ENCODE measurements around the gene GNAS.

Gene GNAS

DNA sequence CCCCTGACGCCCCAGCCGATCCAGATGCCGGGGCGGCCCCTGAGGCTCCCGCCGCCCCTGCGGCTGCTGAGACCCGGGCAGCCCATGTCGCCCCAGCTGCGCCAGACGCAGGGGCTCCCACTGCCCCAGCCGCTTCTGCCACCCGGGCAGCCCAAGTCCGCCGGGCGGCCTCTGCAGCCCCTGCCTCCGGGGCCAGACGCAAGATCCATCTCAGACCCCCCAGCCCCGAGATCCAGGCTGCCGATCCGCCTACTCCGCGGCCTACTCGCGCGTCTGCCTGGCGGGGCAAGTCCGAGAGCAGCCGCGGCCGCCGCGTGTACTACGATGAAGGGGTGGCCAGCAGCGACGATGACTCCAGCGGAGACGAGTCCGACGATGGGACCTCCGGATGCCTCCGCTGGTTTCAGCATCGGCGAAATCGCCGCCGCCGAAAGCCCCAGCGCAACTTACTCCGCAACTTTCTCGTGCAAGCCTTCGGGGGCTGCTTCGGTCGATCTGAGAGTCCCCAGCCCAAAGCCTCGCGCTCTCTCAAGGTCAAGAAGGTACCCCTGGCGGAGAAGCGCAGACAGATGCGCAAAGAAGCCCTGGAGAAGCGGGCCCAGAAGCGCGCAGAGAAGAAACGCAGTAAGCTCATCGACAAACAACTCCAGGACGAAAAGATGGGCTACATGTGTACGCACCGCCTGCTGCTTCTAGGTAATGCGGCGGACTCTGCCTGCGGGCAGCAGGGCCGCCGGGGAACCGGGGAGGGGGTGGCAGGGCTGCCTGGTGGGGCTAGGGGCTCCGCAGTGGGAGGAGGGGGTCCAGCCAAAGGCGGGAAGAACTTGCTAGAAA is 2.3 kb downstream of the GNAS start:
- peak in 1 of 5 experiments; percentile 32 for DNase-seq

DNA sequence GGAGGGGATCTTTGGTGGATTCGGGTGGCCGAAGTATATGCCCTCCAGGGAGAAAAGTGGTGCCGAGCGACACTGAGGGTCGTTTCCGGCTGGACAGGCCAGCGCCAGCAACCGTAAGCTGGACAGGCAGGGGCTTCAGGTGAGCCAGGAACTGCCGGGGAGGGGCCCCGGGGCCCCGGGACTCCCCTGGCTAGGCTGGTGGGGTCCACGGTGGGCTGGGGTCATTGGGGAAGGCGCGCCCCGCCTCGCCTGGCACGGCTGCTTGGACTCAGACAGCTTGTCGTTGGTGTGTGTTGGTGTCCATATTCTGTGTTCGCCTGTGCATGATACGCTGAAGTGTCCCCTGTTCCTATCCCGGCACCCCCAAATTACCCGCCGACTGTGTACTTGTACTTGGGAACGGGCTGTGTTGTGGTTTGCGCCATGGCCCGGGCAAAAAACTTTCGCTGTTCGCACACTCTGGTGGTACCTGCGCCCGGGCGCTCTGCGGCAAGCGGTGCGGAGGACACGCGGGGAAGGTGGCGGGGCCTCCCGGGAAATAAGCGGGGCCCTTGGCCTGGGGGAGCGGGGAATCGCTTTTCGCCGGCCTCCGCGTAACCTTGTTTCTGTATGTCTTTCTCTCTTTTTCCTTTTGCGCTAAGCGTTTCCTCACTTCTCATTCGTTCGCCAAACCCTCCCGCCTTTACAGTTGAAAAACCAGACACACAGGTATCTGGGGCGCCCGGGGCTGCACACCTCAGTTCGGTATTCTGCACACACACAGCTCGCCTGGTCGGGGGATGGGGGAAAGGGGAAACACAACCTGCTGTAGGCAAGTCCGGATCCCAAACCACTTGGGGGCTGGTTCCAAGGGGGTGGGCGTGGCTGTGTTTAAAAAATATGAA is 3.2 kb downstream of the GNAS start:
- DNase-seq = no peak

DNA sequence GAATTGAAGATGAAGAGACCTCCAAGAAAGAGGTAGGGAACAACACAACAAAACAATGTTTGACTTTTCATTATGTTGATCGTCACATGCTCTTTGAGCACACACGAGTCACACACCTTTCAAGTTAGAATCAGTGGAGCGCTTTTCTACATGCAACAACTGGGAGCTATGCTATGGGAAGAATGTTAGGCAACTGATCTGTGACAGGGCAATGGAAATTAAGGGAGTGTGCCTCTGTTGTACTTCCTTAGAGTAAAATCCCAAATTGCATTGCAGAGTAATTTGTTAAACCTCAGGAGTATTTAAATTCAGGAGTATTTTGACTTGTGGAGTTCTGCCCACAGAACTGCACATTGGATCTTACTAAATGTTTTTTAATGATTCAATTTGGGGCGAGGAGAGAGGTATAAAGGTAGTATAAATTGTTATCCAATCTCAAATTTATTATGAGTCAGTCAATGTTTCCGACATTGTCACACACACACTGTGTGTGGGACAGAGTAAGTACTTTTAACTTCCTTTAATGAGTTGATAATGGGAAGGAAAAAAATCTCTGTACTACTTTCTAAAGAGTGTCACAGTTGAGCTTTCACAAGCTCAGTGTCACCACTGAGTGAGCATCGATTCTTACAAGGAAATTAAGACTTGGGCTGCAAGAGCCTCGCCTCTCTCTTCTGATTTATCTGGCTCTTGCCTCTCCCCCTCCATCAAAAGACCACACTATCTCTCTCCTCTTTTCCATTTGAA is 10.7 kb downstream of the GNAS start:
- DNase-seq = no peak

DNA sequence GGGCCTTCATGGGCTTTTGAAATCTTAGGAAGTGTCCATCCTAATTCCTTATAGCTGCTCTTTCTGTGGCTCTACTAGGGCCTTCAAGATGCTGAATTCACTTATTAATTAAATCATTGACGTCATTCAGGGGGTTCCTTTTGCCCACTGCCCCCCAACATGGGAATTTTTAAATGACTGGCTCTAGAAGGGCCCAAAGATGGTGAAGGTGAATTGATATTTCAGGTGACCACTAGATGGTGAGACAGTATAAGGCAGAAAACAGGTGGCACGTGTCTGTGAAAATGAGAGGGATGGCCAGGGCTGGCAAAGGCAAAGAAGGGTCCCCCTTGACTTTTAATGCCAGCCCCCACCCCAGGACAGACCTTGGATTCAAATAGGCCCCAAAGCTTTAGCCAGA is 11.8 kb downstream of the GNAS start:
- DNase-seq = no peak

GRCh38 chr20:58865843-58866242 is 13.3 kb downstream of the GNAS start:
- no peak for DNase-seq

- DNase-seq = no peak
These were observed 14.7 kb downstream of the GNAS start for GRCh38 chr20:58867211-58867610.

DNA sequence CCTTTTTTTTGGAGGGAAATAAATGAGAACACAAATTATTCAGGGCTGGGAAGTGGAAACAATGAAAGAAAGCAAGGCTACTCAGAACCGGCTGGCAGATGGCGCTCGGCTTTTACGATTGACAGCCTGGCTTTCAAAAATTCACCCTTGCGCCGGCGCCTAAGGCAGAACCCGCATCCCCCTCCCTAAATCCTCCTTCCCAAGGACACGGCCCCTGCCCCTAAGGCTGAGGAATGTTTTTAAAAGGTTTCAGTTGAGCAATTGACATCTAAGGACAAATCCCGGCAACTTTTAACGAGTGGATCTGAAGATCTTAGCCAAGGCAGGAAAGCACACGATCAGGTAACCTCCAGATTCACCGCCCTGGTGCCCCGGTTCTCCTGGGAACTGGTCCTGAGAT is 16.3 kb downstream of the GNAS start:
- DNase-seq = no peak

DNA sequence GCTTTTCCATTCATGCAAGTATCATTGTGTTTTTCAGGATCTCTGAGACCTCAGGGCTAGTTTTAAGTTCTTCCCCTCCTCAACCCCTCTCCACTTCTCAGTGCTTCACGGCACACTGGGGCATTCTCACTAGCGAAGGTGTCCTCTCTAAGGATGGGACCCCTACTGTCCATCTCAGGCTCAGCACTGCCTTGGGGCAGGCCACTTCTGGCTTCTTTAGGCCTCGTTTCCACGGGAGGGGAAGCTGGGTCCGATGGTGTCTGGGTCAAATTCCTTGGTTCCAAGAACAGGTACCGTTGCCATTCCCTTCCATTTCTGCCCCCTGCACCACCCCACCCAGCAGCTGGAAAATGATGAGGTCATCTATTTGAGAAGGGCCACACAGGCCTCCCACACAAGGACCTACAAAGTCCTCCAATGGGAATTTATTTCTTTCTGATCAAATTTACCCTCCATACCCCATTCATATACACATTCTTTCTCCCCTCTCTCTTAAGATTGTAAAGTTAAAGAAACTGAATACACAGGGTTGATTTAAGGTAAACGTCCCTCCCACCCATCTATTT is 17.2 kb downstream of the GNAS start:
- no peak for DNase-seq

- peak in 2 of 5 experiments; percentile 34 to 44 for DNase-seq
These were observed 17.9 kb downstream of the GNAS start for GRCh38 chr20:58870293-58871014.

DNA sequence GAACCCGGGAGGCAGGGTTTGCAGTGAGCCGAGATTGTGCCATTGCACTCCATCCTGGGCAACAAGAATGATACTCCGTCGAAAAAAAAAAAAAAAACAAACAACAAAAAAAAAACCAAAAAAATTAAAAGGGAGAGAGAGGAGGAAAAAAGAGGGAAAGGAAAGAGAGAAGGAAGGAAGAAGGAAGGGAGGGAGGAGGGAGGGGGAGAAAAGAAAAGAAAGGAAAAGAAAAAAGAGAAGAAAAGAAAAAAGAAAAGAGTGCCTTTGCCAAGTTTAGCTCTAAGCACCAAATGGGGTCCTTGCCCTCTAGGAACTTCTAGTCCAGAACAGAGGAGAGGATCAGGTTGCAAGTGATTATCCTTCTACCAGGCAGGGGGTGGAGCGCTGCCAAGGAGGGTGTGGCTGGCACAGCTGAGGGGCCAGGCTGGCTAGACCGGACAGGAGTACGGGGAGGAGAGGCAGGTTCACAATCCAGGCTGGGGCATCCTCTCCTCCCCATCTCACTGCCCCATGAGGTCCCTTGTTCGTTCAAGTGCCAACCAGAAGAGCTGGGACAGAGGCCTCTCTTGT is 19.1 kb downstream of the GNAS start:
- no peak for DNase-seq

- DNase-seq = no peak
These were observed 22.0 kb downstream of the GNAS start for GRCh38 chr20:58874469-58874868.

DNA sequence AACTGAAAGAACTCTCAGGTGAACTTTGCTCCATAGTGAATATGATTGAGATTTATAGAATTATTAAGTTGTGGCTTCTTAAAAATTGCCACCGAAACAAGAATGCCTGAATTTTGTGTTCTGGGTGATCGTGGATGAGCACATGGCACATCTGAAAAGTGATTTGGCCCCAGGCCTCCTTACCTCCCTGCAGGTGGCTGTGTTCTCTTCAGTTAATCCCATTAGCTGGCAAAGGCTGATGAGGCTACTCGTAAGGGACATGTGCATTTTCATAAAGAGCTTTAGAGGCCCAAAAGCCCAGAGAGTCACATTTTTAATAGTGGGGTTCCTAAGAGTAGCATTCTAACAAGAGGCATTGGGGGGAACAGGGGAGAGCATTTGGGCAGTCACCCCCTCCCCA is 22.6 kb downstream of the GNAS start:
- DNase-seq = no peak

GRCh38 chr20:58875541-58876134 is 23.1 kb downstream of the GNAS start:
- no peak for DNase-seq

DNA sequence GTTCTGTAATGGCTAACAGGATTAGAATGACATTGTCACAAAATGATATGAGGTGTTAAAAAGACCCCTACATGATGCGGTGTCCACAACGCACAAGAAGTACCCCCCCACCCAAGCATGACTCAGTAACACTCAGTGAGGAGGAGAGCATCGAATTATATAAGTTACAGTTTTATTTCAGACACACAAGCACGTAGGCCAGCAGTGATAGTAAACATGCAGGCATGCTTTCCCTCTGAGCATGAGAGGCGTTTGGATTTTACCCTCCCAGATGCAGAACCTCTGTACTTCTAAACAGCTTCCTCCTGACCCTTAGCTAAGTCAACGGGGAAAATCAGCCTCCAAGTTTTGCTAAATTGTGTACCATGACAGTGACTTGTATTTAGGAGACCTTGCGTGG is 23.9 kb downstream of the GNAS start:
- no peak for DNase-seq

- no peak for DNase-seq
These were observed 24.8 kb downstream of the GNAS start for GRCh38 chr20:58877050-58877975.

DNA sequence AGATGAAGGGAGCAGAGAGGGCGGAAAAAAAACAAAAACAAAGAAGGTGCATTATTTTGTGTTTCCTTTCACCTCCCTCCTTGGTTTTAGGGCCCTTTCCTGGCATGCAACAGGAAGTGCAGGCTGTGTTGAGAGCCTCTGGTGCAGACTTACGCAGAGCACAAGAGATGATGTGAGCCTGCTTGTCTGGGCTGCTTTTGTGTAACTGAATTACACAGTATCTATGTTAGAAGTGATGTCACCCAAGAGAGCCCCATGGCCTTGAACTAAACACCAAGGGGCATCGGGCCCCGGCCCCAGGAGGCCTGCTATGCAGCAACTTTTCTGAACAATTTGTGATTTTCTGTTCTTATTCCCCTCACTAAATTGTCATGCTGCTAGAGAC is 25.5 kb downstream of the GNAS start:
- DNase-seq = peak in 1 of 5 experiments; percentile 71

DNA sequence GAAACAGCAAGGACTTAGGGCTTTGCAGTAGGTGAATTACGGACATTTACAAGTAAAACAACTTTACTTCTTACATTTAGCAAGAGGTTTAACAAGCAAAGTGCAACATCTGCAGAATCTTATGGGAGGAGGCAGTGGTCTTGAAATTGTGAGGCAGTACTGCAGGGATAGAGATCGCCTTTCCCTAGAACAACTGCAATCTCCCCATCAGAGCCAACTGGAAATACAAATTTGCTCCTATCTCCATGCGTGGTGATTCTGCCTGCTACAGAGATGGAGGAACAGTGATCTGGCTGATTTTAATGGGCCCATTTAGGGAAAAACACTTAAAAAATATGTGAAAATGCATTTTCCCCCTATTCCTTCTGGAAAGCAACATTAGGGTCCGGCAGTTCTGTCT is 25.9 kb downstream of the GNAS start:
- no peak for DNase-seq

- no peak for DNase-seq
These were observed 27.9 kb downstream of the GNAS start for GRCh38 chr20:58880441-58880840.

- DNase-seq = no peak
These were observed 28.7 kb downstream of the GNAS start for GRCh38 chr20:58880994-58881752.

Data from T-helper 2 cell (primary cell).